Fibroblast of skin of left quadriceps (primary cell): ENCODE results near the gene SLC35F5.
"Not testable (repeated sequence)": the region's sequence is repeated elsewhere in the genome, so short reads cannot be mapped to it uniquely, and the experiment has no call there.

ENCODE experiments used
- DNase-seq, 2 experiments: peaks; one replicate each; pipeline ENCODE4 v3.0.0-alpha.2; 2013; ENCODE audit warnings: low read depth in 2 of 2

Gene SLC35F5

GRCh38 chr2:113756355-113757137 lies at the start of gene SLC35F5:
Gene SLC35F5 (minus strand): TSS chr2:113756642. CDS start chr2:113756409, 233 bp downstream.
- DNase-seq, result peak; percentile 77

DNA sequence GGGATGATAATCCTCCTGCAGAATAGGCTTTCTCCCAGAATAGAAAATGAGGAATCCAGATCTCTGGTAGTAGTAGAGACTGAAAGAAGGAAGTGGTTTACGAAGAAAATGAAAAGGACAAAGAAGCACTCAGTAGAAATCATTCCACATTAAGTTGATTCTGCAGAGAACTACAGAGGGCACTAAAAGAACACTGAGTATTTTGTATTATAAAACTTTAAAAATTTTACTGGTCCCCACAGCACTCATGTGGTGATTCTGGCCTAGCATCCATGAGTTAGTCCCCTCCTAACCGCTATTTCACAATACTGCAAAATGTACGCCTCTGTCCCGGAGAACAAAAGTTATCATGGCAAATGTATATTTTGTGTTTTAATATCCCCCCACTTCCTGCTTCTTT lies 42.9 kb upstream of the SLC35F5 start:
- no peak for DNase-seq

DNA sequence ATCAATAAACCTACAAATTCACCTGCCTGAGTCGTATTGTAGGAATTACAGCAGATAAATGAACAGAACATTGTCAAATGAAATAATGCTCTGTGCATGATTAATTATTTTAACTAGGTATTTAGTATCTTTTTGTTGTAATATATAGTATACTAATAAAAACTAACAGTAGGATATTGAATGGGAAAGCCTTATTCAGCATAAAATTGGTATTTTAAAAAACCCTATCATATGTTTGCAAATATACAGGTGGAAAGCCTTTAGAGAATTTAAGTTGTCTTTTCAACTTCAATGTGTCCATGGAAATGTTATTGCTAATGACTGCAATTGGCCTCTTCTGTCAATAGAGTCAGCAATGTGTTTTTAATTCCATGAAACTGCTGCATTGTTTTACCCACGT lies 40.8 kb upstream of the SLC35F5 start:
- no peak for DNase-seq

DNA sequence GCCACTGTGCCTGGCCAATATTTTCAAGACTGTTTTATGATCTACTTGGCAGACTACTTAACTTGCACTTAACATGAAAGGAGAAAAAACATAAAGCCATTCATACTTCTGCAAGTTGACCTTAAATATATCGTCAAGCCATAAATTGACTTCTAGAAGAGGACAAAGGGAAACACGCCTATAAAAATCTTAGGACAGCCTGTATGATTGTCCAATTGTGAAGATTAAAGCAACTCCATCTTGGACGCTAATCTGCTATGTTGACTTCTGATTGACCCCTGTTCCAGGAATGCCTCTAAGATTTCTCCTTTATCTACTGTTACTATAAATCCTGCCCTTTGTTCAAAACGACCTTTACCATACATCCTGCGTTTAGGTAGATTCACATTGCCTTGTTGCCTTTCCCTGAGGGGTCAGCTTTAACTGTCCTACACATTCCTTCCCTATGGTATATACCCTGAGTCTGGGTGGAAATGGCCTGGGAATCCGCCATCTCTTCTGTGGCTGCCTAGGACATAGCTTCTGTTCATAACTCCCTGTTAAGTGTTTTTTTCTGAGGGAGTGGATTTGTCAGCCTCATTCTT lies 40.2 kb upstream of the SLC35F5 start:
- no peak for DNase-seq

DNA sequence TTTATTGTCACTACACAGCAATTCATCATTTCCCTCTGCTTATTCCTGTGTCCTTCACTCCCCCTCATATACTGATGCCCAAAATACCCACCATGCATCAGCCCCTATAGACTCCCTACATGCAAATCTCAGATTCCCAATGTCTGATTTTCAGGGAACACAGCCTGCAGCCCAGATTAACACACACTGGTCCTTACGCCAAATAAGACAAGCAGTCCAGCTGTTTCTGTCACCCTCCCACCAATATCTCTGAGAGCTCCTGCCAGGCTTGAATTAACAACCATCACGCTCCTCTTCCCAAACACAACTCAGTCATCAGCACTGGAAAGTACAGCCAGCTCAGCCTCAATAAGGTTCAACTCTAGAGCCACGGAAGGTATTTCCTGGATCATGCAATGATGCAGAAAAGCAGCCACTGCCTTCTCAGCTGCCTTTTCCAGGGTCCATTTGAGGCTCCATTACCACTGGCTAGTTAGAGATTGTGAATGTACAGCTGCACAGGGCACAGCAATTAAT lies 39.0 kb upstream of the SLC35F5 start:
- DNase-seq, result no peak

DNA sequence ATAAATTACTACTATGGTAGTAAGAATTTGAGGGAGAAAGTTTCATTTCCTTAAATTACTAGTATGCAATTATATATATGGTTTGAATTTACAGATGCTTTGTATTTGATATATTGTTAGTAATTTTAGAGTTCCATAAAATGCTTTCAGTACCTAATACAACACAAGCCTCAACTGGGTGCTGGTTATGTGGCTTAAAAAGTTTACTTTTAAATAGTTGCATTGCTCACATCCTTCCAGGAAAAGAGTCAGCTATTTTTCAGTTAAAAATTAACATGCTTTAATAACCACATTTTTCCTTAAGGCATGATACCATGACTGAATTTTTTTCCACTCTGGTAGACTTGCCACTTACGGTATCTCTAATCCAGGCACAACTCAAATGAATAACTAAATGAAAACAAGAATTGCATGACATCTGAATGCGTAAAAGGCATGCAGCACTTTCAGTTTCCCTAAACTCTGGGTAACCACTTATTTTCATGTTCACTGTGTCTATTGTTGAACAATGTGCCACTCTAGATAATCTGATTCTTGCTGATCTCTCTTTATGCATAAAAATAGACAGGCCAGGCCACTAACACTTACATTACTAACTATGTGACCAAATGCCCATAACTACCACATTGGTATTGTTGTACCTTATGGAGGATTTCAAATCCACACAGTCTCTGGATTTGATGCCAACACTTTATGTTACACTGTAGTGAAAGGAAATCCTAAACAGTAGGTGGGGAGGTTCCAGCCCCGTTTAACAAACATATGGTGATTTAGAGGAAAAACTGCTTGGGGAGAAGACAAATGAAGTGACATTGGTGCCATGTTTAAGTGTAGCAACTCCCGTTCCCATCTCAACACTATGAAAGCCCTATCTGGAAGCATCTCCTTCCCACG lies 35.5 kb upstream of the SLC35F5 start:
- DNase-seq, result no peak

DNA sequence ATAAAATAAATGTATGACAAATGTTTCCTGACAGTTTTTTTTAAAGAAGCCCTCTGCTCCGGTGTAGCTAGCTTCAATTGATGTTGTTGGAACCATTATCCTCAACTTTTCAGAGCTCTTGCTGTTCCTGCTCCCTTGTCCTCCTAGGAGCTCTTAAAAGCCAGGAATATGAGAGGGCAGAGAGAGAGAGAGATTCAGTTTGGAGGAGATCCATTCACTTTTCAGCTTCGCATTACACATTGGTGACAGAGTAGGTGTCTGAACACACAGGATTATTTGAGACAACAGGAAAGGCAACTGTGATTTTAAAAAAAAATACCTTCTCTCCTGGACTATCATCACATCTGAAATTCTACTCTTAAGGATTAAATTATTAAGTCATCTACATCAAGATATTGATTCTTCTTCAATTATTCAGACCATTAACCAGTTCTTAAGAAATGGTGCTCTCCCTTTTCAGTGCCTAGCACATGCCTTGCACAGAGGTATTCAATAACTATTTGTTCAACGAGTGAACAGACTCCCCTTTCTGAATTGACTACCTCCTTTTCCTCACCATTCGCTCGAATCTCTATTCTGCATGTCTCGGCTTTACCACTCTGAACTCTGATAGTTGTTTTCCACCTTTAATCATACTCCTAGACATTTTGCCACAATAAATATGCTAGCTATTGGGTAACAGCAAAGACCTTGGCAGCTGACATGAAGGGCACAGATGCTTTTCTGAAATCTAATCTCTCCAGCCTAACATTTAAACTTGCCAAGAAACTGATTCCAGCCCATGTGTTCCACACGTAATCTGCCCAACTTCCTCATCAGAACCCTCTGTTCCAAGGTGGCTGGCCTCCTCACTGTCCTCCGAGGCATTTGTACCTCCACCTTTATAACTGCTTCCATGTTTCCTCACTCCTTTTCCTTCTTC lies 28.6 kb upstream of the SLC35F5 start:
- DNase-seq, result no peak

- DNase-seq, result no peak
Observed at GRCh38 chr2:113780472-113780871, 24.0 kb upstream of the SLC35F5 start.

- no peak for DNase-seq
Observed at GRCh38 chr2:113777371-113777770, 20.9 kb upstream of the SLC35F5 start.

DNA sequence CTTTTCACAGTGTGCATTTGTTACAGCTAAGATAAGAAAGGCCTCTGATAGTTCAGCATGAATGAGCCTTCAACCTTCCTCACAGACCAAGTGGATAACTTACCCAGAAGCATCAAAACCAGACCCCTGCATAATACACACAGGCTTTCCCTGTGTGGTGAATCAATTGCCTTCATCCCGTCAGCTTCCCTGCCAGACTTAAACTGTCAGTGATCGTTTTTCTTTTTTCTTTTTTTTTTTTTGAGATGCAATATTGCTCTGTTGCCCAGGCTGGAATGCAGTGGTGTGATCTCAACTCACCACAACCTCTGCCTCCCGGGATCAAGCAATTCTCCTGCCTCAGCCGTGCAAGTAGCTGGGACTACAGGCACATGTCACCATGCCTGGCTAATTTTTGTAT lies 20.5 kb upstream of the SLC35F5 start:
- DNase-seq, result no peak

DNA sequence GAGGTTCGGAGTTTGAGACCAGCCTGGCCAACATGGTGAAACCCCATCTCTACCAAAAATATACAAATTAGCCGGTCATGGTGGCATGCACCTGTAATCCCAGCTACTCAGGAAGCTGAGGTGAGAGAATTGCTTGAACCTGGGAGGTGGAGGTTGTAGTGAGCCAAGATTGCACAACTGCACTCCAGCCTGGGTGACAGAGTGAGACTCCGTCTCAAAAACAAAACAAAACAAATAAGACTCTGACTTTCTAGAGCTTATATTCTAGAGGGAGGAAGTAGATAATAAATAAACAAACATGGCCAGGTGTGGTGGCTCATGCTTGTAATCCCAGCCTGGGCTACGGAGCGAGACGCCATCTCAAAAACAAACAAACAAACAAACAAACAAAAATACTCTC lies 18.2 kb upstream of the SLC35F5 start:
- DNase-seq, result not testable (repeated sequence)

DNA sequence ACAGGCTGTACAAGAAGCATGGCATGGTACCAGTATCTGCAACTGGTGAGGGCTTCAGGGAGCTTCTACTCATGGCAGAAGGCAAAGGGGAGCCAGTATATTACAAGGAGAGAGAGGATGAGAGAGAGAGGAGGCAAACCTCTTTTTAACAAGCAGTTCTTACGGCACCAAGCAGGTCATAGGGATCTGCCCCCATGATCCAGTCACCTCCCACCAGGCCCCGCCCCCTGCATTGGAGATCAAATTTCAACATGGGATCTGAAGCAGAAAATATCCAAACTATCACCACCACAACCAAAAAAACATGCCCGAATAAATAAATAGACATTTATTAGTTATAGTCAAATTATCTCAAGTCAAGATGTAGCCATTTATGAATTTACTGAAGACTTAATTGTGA lies 14.5 kb upstream of the SLC35F5 start:
- DNase-seq, result no peak

- no peak for DNase-seq
Observed at GRCh38 chr2:113769555-113769954, 13.1 kb upstream of the SLC35F5 start.

GRCh38 chr2:113768770-113769169 lies 12.3 kb upstream of the SLC35F5 start:
- no peak for DNase-seq

GRCh38 chr2:113767811-113768460 lies 11.5 kb upstream of the SLC35F5 start:
- no peak for DNase-seq

DNA sequence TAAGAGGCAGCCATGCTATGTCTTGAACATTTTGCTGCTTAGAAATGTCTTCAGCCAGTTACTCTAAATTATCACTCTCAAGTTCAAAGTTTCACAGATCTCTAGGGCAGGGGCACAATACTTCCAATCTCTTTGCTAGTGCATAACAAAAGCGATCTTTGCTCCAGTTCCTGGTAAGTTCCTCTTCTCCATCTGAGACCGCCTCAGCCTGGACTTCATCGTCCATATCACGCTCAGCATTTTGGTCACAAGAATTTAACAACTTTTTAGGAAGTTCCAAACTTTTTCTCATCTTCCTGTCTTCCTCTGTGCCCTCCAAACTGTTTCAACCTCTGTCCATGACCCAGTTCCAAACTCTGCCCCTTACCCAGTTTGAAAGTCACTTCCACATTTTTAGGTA lies 8.8 kb upstream of the SLC35F5 start:
- DNase-seq, result no peak

- peak; percentile 37 to 40 for DNase-seq
Observed at GRCh38 chr2:113762377-113763118, 6.1 kb upstream of the SLC35F5 start.

GRCh38 chr2:113760400-113760799 lies 4.0 kb upstream of the SLC35F5 start:
- peak in 1 of 2 experiments; percentile 14 for DNase-seq

GRCh38 chr2:113757138-113757657 lies 756 bp upstream of the SLC35F5 start:
- no peak for DNase-seq
